HG03097 (cell line): ENCODE data around the gene HP.
"Not testable (repeated sequence)": the region's sequence is repeated elsewhere in the genome, so short reads cannot be mapped to it uniquely, and the experiment has no call there.

Source experiments
- ATAC-seq: cut with Tn5 transposase; IDR thresholded peaks from one replicate; pipeline ENCODE4 v1.9.1; 2021; ENCODE audit not compliant: unreplicated experiment, low FRiP score

HP gene

DNA sequence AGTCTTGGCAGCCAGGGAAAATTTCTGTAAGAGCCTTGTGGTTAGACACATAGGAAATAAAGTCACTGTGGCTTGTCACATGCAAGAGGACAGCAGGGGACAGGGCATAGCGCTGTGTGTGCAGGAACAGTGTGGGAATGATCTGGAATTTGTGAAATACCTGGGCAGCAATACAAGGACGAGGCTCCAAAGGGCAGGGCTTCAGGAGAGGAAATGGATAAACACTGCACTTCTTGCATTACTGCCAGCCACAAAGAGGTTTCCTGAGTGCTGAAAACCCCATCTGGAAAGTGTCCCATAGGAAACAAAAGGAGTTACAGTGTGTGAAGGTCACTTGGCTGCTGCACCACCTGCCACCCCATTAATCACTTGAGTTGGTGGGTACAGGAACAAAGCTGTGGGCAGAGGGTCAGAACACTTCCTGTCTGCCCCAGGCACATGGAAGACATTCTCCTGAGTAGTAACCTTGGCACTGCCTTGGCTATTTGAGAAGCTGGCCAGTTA is 12.1 kb upstream of the HP start:
- ATAC-seq = no peak

DNA sequence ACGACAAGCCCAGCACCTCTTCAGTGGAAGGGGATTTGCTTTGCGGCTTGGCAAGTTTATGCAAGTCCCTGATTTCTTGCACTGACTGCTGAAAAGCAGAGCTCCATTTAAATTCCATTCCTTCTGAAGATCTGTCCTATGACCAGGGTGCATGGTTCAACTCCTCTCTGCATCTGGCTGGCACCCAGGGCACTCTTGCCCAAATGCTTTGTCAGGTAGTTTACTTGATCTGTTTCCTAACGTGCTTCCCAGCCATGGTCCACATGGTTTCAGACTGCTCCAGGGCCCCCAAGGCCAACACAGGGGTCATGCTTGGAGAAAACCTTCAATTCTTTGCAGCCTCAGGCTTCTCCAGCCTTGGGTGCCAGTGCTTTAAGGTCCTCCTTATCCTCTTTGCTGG is 11.2 kb upstream of the HP start:
- ATAC-seq = no peak

DNA sequence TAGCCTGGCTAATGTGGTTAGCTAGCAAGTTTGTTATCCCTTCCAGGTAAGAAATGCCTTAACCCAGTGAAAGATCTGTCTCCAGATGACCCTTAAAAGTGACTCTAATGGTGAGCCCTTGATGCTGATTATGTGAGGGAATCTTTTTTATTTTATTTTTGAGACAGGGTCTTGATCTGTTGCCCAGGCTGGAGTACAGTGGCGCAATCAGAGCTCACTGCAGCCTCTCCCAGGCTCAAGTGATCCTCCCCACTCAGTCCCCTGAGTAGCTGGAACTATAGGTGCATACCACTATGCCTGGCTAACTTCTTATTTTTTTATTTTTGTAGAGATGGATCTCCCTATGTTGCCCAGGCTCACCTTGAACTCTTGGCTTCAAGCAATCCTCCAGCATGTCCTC is 10.8 kb upstream of the HP start:
- ATAC-seq = no peak

DNA sequence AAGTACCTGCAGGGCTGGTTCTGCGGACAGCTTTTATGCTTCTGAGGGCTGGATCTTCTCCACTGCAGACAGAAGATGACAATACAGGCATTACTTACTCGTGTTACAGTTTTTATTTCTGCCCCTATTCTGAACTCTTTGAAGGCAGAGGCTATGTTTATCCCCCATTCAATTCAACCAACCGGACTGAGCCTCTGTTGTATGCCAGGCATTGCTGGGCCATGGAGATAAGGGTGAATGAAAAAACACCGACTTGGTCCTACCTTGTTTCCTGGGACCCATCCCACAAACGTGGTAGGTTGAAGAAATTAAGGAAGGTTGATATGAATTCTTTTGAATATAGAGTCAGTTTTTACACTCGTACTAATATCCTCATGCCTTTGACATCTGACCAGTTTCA is 10.0 kb upstream of the HP start:
- no peak for ATAC-seq

DNA sequence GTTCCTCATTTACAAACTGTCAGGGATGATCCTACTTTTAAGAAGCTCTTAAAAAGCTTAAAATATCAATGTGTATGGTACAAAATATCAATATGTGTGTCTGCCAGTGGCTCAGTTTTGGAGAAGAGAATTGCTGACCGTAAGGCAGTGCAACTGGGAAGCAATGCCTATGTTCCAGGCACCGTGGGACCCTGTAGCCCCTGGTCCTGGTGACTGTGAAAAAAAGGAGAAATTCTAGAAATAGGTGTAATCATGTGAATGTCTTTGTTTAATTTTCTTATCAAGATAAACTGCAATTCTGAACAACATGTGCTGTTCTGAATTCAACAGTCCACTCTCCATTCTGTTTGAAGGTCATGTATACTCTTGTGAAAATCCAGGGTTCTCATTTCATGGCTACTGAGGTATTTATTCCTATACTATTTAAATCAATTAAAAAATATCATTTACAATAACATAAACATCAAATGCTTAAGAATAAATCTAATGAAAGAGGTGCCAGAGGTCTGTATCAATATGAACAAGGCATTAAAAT is 9.4 kb upstream of the HP start:
- no peak for ATAC-seq

DNA sequence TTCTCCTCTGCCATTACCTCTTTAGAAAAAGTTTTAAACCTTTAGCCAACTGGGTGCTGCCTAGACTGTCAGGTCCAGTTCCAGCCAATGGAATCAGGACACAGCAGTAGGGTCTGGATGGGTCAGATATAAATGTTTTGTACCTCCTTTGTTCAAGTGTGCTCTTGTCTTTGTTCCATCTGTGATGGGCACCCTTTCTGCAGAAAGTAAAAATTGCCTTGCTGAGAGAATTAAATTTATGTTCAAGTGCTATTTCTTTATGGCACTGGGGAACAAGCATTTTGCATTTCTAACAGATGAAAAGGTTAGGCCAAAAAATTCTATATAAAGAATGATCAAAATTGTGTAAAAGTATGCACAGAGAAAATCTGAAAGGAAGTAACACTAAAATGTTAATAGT is 5.2 kb upstream of the HP start:
- no peak for ATAC-seq

DNA sequence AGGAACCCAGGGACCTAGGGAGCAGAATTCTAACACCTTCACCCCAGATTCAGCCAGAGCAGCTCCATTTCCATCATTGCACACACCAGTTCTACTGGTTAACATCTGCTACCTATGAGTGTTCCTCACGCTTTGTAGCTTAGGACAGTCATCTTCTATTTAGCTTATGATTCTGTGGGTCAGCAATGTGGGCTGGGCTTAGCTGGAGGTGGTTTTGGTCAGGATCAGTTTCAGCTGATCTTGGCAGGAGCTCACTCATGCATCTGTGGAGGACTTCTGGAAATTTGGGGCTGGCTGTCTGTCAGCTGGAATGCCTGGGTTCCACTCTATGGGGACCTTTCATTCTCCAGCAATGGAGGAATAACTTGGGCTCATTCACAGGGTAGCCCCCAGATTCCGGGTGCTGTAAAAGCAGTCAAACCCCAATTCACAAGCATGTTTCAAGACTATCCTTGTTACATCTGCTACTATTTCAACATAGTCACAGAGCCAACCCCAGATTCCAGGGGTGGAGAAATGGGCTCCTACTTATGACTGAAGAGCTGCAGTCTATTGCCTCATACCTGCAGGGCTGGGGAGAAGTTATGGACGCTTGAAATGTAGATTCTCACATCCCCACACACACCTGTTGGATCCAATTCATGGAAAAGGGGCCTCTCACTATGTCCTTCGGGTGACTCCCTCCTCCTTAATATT is 3.4 kb upstream of the HP start:
- ATAC-seq = no peak

DNA sequence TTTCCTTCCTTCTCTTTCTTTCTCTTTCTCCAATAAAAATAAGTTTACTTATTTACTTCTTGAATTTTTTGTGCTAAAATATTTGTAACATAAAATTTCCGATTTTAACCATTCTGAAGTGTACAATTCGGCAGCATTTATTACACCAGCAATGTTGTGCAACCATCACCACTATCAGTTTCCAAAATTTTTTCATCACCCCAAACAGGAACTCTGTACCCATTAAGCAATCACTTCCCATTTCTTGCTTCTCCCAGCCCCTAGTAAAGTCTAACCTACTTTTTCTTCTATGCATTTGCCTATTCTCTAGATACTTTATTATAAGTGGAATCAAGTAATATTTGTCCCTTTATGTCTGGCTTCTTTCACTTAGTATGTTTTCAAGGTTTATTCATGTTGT is 2.5 kb upstream of the HP start:
- no peak for ATAC-seq

DNA sequence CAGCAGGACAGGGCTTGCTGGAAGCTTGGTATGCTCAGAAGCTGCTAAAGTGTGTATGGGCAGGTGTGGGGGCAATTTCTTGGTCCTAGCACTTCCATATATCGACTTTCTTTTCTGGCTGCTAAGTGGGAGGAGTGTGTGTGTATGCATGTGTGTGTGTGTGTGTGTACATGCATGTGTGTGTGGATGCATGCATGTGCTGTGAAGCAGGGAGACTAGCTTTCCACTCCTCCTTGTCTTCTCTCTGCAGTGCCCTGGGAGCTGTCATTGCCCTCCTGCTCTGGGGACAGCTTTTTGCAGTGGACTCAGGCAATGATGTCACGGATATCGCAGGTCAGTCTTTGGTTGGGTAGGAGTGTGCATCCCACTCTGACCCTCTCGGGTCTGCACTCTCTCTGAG is 1.6 kb downstream of the HP start:
- ATAC-seq = no peak

DNA sequence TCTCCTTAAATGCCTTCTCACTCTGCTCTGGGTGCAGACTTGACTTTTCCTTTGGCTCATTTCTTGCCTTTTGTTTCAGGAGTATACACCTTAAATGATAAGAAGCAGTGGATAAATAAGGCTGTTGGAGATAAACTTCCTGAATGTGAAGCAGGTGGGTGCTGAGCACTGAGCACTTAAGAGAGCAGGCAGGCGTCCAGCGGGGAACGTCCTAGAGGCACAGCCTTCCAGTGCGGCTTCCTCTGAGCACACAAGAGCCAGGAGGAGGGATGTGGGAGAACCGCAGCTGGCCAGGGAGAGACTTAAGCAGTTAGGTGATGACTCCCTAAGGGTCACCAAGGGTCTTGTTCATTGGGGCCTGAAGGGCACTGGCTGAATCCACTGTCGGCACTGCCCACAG is 3.0 kb downstream of the HP start:
- not testable (repeated sequence) for ATAC-seq

DNA sequence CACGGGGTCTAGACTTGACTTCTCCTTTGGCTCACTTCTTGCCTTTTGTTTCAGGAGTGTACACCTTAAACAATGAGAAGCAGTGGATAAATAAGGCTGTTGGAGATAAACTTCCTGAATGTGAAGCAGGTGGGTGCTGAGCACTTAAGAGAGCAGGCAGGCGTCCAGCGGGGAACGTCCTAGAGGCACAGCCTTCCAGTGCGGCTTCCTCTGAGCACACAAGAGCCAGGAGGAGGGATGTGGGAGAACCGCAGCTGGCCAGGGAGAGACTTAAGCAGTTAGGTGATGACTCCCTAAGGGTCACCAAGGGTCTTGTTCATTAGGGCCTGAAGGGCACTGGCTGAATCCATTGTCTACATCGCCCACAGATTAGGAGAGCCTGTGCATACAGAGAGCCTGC is 4.8 kb downstream of the HP start:
- not testable (repeated sequence) for ATAC-seq

DNA sequence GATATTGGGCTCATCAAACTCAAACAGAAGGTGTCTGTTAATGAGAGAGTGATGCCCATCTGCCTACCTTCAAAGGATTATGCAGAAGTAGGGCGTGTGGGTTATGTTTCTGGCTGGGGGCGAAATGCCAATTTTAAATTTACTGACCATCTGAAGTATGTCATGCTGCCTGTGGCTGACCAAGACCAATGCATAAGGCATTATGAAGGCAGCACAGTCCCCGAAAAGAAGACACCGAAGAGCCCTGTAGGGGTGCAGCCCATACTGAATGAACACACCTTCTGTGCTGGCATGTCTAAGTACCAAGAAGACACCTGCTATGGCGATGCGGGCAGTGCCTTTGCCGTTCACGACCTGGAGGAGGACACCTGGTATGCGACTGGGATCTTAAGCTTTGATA is 6.1 kb downstream of the HP start:
- no peak for ATAC-seq

DNA sequence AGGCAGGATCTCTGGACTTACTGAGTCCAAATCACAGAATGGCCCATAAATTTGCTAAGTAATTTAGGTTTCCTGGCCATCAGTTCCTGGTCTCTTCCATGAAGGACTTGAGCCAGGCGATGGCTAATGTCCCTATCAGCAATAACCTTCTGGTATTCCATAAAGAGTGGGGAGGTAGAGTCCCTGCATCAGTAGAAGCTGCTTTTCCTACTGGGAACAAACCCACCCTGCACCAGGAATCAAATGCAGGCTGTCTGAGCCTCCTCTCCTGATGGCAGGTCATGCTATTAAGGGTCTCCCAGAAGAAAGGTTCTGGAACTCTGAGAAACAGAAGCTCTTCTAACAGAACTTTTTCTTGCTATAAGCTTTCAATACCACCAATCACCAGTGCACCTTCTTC is 7.3 kb downstream of the HP start:
- no peak for ATAC-seq

DNA sequence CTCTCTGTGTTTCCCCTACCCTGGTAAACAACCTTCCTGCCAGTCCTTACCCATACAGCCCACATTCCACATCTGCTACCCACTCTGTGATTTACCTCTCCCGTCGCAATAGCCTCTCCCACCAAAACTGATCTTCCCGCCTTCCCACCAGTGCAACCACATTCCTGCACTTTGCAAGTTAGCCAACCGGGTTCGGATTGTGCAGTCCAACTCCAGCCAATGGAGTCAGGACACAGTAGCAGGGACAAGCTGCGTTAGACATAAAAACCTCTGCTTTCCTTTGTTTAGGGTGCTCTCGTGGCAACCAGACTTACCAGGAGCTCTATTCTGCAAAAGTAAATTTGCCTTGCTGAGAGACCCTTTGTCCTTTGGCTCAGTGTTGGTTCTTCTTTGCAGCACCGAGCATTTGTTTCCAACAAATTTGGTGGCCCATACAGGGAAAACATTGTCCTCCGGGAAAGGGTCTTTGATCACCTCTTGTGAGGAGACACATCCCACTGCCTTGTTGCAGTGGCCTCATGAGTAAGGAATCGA is 10.1 kb downstream of the HP start:
- no peak for ATAC-seq

DNA sequence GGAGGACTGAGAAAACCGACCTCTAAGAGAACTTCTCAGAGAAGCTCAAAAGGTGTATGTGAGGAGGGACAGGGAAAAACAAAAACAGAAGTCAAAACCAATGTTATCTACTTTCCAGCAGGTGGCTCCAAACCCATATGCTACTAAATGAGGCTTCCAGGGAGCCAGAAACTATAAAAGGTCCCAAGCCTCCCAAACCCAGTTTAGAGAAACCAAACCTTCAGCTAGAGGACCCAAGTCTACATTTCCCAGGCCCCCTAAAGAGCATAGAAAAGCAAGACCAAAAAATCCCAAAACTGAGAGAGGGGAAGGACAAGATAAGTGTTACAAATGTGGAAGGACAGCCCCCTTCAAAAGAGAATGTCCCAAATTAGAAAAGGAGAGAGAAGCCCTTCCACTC is 12.4 kb downstream of the HP start:
- ATAC-seq = no peak

DNA sequence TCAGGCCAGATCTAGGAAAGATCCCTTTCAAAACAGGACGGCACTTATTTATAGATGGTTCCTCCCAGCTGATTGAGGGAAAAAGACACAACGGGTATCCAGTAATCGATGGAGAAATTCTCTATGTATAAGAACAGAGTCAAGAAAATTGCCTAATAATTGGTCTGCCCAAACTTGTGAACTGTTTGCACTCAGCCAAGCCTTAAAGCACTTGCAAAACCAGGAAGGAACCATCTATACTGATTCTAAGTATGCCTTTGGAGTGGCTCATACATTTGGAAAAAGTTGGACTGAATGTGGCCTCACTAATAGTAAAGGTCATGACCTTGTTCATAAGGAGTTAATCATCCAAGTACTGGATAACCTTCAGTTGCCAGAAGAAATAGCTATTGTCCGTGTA is 14.6 kb downstream of the HP start:
- ATAC-seq = no peak

DNA sequence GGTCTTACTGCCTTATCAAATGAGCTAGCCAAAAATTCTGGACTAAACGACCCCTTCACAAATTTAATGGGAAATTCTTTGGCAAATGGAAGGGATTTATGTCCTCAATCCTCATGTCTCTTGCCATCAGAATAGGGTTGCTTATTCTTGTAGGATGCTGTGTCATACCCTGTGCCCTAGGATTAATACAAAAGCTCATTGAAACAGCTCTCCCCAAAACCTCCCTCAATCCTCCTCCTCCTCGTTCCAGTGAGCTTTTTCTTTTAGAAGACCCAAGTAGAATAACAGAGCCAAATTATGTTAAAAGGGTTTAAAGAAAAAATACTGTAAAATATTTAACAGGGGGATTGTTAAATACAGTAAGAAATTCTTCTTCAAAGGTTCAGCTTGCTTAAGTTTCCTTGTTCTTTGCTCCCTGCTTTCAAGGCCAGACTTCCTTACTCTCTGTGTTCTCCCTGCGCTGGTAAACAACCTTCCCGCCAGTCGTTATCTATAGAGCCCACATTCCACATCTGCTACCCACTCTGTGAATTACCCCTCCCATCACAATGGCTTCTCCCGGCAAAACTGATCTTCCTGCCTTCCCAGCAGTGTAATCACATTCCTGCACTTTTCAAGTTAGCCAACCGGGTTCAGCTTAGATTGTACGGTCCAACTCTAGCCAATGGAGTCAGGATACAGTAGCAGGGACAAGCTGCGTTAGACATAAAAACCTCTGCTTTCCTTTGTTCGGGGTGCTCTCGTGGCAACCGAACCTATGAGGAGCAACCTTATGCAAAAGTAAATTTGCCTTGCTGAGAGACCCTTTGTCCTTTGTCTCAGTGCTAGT is 18.4 kb downstream of the HP start:
- no peak for ATAC-seq

DNA sequence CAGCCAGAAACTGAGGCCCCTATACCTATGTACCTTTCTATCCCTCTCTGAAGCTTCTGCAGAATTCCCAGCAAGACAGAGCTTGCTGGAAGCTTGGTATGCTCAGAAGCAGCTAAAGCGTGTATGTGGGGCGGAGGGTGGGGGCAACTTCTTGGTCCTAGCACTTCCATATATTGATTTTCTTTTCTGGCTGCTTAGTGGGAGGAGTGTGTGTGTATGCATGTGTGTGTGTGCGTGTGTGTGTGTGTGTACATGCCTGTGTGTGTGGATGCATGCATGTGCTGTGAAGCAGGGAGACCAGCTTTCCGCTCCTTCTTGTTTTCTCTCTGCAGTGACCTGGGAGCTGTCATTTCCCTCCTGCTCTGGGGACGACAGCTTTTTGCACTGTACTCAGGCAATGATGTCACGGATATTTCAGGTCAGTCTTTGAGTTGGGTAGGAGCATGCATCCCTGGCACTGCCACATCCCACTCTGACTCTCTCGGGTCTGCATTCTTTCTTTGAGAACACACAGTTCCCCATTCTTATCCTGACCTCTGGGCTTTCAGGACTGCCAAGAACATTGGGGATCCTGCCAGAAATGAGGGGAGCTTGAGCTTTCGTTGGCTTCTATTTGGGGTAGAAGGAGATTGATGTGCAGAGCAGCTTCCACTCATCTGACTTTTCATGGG is 19.4 kb downstream of the HP start:
- ATAC-seq = no peak

DNA sequence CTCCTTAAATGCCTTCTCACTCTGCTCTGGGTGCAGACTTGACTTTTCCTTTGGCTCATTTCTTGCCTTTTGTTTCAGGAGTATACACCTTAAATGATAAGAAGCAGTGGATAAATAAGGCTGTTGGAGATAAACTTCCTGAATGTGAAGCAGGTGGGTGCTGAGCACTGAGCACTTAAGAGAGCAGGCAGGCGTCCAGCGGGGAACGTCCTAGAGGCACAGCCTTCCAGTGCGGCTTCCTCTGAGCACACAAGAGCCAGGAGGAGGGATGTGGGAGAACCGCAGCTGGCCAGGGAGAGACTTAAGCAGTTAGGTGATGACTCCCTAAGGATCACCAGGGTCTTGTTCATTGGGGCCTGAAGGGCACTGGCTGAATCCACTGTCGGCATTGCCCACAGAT is 20.8 kb downstream of the HP start:
- not testable (repeated sequence) for ATAC-seq

DNA sequence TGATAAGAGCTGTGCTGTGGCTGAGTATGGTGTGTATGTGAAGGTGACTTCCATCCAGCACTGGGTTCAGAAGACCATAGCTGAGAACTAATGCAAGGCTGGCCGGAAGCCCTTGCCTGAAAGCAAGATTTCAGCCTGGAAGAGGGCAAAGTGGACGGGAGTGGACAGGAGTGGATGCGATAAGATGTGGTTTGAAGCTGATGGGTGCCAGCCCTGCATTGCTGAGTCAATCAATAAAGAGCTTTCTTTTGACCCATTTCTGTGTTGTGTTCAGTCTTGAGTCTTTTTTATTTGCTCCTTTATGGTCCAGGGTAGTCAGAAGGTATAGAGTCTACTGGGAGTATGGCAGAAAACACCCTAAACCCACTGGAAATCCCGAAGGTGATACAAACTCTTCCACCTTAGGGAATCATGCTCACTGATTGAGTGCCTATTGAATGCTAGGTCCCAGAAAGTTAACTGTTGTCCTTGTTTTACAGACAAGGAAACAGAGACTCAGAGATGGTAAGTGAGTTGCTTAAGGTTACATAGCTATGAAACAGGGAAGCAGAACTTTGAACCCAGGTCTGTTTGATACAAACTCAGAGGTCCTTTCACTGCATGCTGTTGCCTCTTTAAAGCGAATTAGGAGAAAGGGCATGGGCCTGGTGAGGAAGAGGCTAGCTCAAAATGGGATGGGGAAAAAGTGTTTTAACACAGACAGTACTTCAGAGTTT is 22.8 kb downstream of the HP start:
- not testable (repeated sequence) for ATAC-seq
